GM08714 (cell line): ENCODE data around the gene HAND2.
A peak's percentile ranks its signal among the peaks of the same experiment; 100 is the strongest.

Source experiments
- H3K4me3 ChIP-seq: fragments of 200-500 bp; sonication (Bioruptor generic); 2 replicates; pipeline ENCODE4 v1.5.1; 2014; ENCODE audit warnings: mild to moderate bottlenecking, low read length, inconsistent platforms
- ZNF274 ChIP-seq: IDR thresholded peaks from 2 replicates; pipeline ENCODE4 v1.6.1; 2012; ENCODE audit warnings: mild to moderate bottlenecking, low read depth, low read length

Gene HAND2

DNA sequence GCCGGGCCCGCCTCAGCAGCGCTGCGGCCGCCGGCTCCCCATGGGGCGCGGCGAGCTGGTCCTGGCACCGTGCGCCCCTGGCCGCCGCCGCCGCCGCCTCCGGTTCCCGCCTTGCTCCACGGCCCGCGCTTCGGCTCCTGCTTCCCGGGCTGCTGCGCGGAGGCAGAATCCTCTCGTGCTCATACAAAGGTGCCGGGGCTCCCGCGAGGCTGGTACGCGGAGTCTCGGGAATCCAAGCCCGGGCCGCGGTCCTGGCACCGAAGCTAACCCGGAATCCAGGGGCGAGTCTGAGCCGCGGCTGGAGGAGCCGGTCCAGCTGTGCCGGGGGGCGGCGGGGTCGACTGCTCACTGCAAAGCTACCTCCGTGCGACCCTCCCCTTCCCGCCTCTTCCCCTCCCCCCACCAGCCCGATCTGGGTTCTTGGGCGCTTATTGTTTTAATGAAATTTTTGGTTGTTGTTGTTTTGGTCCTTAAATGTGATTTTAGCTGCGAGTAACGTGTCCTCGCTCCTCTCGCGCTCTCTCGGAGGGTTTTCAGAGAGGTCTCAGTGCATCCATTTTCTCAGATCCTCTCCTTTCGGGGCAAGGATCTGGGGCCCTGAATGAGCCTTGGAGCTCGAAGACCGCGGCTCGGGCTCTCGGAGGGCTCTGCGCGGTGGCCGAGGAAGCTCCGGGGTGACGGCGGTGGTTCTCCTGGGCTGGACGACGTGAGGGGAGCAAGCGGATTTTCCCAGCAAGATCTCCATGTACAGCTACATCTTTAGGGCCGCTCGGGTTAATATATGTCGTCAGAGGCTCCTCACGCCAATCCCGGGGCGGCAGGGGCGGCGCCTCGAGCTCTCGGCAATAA is at the start of gene HAND2:
Gene HAND2, minus strand, starts transcription at position 753 of the 849 bp plus-strand sequence. CDS start 940 bp downstream, outside the sequence.
- H3K4me3 ChIP-seq: peak within 1 kb of the TSS; percentile 49; the same call in 1 of the 2 replicates
- TF ChIP-seq ZNF274: no peak

DNA sequence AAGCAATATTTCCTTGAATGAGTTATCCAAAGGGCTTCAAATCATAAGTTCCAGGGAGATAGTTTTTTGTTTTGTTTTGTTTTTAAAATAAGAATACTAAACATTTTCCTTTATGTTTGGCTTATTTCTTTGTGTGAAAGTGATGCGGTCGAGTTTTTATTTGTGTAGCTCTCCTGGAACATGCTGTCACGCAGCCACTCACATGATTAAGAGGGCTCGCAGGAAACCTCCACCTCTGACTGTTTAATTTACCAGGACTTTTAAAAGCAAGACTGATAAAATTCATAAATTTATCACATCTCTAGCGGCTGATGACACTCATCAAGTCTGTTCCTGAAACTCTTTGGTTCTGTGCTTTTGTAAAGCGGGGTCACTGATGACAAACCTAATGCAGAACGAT is 48.9 kb upstream of the HAND2 start:
- TF ChIP-seq ZNF274: no peak
- no peak overlapping the region for H3K4me3 ChIP-seq

DNA sequence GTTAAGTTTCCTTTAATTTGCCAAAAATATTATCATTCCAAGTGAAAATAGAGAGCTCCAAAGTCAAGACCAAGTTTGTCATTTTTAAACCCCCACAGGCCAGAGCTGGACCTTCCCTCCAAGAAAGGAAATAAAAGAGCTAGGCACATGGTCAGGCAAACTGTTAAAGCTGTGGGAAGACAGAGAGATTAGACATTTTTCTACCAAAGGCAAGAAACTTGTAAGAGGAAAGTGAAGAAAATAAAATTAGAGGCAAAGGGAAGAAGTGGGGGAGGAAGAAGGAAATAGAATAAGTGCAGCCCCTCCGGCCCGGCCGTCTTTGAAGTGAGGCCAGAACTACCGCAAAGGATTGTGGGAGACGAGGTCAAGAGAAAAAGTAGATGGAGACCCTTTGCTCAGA is 47.9 kb upstream of the HAND2 start:
- no peak overlapping the region for H3K4me3 ChIP-seq
- TF ChIP-seq ZNF274: no peak

DNA sequence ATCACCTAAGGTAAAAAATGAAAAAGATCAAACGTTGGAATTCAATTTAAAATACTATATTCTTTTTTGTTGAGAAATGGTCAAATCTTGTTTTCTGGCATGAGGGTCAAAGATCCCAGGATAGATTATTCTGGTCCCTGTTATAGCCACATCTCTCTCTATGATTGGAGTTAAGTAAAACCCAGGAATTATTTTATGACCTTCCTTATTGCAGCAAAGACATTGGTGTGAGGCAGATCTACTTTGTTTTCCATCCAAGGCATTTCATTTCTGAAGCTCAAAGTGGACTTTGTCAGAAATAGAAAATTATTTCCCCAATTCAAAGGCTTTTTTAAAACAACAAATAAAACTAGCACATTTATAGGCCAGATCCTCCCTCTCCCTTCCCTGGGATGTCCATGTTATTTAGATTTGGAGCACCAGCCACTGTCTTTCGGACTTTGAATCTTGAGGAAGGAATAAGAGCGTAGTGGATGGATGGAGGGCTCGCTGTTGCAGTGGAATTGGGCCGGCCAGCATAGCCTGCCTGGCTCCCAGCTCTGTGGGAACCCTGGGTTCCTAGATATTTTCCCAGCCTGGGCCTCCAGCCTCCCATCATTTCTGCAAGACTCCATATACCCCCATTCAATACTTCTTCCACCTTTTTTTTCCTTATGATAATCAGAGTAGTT is 45.6 kb upstream of the HAND2 start:
- no peak for TF ChIP-seq ZNF274
- no peak overlapping the region for H3K4me3 ChIP-seq

DNA sequence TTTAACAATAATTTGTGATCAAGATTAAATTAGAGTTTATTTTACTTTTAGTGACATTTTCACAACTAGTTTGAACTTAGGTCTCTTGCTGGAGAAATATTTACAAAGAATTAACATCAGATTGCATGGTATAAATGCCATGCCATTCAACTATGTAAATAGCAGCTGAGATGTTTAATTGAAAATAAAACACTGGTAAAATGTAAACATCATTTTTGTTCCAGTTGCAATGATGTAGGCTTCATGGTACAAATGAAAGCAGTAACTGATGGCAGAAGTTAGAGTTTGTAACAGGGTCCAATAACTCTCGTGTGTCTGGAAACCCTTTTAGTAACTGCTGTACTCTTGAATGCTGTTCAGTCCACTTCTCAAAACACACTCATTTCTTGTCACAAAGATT is 43.7 kb upstream of the HAND2 start:
- no peak overlapping the region for H3K4me3 ChIP-seq
- TF ChIP-seq ZNF274: no peak

DNA sequence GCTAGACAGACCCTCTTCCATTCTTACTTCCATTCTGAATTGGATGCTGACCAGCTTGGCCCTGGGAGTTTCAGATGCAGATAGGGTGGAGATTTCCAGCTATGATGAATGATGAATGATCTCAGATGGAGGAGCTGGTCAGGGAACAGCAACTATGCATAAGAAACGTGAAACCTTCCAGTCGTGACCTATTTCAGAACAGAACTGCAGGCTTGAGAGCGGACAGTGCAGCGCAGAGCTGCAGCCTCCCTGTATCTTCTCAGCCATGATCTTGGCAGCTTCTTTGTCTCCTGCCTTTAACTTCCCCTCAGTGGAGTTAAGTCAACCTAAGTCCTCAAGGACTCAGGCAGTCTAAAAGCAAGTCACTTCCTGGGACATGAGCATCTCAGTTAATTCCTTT is 43.3 kb upstream of the HAND2 start:
- no peak overlapping the region for H3K4me3 ChIP-seq
- TF ChIP-seq ZNF274: no peak

DNA sequence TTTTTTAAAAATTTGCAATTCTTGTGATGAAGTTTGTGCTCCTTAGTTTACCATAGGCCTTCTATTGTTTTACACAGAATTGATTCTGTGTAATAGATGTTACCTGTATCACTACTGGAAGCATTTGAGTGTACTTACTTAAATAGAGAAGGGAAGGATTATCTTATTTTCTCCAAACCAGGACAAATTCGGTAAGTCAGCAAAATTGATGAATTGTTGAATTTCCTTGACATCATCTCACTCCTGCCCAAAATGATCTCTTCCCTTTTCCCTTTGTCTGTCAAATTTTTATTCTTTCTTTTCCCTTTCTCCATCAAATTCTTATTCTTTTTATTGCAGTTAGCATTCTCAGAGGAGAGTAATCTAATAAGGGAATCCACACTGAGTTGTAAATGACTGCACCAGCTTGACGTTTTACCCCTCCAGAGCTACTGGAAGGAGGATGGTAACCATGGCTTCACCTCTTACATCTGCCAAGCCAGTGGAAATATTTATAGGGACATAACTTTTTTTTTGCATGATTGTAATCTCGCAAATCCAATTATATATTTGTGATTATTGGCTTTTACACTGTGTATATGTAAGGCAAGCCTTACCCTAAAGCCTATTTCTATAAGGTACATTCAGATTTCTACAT is 42.6 kb upstream of the HAND2 start:
- no peak overlapping the region for H3K4me3 ChIP-seq
- no peak for TF ChIP-seq ZNF274

DNA sequence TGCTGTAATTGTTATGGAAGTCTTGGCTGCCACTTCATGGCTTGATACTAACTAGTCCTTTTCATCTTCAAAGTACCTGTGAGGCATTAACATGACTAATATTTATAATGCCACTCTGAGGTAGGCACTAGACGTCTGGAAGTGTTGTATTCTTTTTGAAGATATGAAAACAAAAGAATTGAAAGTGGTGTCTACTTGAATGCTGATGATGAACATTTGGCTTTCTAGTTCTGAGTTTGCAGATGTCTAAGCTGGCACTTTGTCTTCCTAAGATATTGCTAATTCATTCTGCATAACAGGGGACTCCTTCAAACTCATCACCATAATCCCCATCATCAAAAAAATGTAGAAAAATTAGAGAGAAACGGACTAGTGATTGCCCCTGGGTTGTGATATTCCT is 41.6 kb upstream of the HAND2 start:
- no peak for TF ChIP-seq ZNF274
- H3K4me3 ChIP-seq: no peak overlapping the region

DNA sequence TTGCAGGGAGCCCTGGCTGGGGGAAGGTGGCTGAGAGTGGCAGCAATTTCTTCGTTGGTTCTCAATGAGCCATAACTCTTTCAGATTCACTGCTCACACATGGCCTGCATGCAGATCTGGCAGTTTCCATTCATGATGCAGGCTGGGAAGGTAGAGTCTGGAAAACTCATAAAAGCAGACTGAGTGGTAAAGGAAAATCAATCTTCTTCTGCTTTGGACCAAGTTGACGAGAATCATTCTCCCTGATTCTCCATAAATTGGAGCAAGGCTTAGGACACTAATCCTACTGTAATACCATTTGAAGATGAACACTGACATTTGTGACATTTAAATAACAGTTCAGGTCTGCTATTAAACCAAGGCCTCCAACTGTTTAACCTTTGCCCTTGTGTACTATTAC is 35.3 kb upstream of the HAND2 start:
- no peak for TF ChIP-seq ZNF274
- no peak overlapping the region for H3K4me3 ChIP-seq

DNA sequence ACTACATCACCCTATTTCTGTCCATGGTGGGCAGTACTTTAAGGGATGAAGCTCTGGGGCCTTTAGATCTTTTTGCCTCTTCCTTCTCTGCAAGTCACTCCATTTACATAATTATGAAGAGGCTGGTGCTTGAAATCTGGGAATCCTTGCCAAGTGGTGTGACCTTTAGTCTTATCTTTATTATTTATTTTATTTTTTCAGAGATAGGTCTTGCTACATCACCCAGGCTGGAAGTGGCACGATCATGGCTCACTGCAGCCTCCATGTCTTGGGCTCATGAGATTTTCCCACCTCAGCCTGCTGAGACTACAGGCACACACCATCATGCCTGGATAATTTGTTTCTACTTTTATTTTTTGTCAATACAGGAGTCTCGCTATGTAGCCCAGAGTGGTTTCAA is 34.4 kb upstream of the HAND2 start:
- TF ChIP-seq ZNF274: no peak

DNA sequence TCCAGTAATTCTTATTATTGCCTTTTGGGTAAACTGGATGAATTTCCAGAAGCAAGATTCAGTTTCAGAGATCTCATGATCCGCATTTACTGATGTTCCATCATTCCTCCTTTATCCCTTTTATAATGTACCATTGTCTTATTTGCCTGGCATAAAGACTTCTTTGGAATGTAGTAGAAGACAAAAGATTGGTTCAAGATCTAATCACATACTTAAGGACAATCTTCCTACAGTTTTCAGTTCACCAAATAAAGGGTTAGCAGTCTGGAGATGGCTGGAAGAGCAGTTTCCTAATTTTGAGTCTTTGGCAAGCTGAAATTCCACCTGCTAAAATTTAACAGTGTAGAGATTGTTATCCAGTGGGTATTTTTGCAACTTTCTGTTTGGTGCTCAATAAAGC is 30.9 kb upstream of the HAND2 start:
- TF ChIP-seq ZNF274: no peak
- no peak overlapping the region for H3K4me3 ChIP-seq

More for the DNA sequence above, 34.4 kb upstream of the HAND2 start:
- H3K4me3 ChIP-seq: no peak overlapping the region

DNA sequence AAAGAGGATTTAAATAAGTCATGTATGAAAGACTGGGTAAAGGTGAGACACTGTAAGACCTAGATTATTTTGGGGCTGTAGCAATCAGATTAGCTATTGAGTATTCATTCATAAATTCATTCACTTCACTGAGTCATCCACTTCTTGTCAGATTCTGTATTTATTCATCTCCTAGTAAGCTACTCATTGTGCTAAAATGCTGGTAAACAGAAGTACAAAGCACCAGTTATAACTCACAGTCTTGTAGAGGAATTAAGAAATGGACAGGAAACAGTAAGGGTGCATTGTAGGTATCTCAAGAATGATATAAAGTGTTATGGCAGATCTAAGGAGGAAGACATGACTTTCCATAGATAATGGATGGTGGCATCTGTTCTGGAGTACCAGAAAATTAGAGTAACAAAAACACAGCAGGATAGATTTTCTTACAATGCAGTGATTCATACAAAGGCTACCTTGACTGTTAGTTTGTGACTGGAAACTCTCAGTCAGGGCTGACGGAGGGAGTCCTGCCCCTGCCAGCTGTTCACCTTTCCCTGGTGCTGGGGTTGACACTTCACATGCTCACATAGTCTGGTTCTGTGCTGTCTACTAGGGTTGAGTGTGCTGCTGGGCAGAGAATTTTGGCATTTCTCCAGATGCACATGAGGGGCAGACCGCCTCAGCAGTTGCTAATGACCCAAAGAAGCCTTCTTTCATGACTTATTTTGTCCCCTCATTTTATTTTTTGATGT is 26.5 kb upstream of the HAND2 start:
- TF ChIP-seq ZNF274: no peak
- no peak overlapping the region for H3K4me3 ChIP-seq

DNA sequence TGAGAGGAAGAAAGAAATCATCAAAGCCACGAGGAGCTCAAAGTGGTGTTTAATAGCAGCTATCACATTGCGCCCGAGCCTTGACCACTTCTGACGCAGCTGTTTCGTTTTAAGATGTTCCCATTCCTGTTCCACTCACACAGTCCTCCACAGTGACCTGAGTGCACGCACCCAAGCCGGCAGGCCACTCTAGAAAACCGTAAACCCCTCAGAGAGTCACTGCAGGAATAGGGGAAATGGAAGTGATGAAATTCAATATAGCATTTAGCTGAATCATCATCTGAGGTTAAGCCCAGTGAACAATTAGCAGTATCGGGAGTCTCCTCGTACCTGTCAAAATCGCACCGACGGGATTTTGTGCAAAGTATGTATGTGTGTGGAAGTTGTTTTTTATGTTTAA is 17.9 kb upstream of the HAND2 start:
- H3K4me3 ChIP-seq: no peak overlapping the region
- TF ChIP-seq ZNF274: no peak

DNA sequence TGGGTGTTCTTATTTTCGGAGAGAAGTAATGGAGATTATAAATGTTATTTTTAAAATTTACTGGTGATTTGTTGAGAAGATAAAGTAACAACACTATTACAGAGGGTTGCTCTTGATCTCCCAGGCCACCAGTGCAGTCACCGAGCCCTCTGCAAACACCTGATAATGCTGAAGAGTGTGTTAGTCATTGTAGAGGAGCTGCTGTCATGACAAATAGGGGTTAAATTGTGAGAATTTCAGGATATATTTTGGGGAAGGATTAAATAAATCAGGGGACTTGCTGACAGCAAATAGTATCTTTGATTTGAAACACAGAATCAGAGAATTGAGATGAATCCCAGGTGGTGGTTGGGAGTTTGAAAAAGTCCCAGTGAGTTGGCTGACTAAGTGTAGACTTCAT is 16.7 kb upstream of the HAND2 start:
- H3K4me3 ChIP-seq: no peak overlapping the region
- no peak for TF ChIP-seq ZNF274
